Activated CD4-positive, alpha-beta T cell treated with anti-CD3 and anti-CD28 coated beads for 36 hours (primary cell): Measurements from ENCODE around the gene OLFM2. TPM values are rescaled to one million over a fixed set of nuclear protein-coding genes. Genes with fewer than 3 reads are reported as not detected.

Source experiments
- total RNA-seq, 2 experiments: library from RNA; stranded (reverse); gene quantifications; one replicate each; pipeline ENCODE4 v1.2.3, GENCODE V29; 2021

The OLFM2 gene
- total RNA-seq, 2 experiments from 2014 or later: 1.3 to 1.8 TPM

Other genes with a start within 250 kb of the OLFM2 start
- gene ZNF846, start 167.8 kb downstream of the OLFM2 start, total RNA-seq: 1 to 10 TPM; 5.3 to 6.4 TPM
- gene FBXL12, start 117.4 kb downstream of the OLFM2 start, total RNA-seq: 10 to 100 TPM; 19.9 to 22.5 TPM
- gene UBL5, start 108.6 kb downstream of the OLFM2 start, total RNA-seq: 100 to 1,000 TPM; 214 to 327 TPM
- 10 to 100 TPM; 70.4 to 74.2 TPM for gene PIN1, start 101.2 kb downstream of the OLFM2 start, total RNA-seq
- 1 to 10 TPM in 1 of 2 experiments, under 1 TPM in 1; 0.77 to 1.1 TPM for gene COL5A3, start 74.0 kb upstream of the OLFM2 start, total RNA-seq
- gene RDH8, start 77.0 kb upstream of the OLFM2 start, total RNA-seq: not detected
- gene SHFL, start 149.8 kb upstream of the OLFM2 start, total RNA-seq: 10 to 100 TPM; 49.8 to 62.6 TPM
- gene ANGPTL6, start 166.2 kb upstream of the OLFM2 start, total RNA-seq: 10 to 100 TPM; 10.4 to 14.1 TPM
- 100 to 1,000 TPM; 139 to 149 TPM for gene PPAN, start 169.8 kb upstream of the OLFM2 start, total RNA-seq
- 10 to 100 TPM; 46.4 to 52.1 TPM for gene P2RY11, start 175.2 kb upstream of the OLFM2 start, total RNA-seq
- gene EIF3G, start 183.4 kb upstream of the OLFM2 start, total RNA-seq: 100 to 1,000 TPM; 230 to 253 TPM